ENCODE data around the gene PRKCE. TPM values are rescaled to one million over a fixed set of nuclear protein-coding genes. Genes with fewer than 3 reads are reported as not detected.

The PRKCE gene
- 8.5 to 11.6 TPM (median 9.2 TPM) in 5 replicates for total RNA-seq (2022; extraction: Qiagen RNA extraction; ENCODE audit: low read depth)

GRCh38 chr2:45651415-45652089 lies at the start of gene PRKCE:
PRKCE (plus strand) TSS chr2:45651675.

DNA sequence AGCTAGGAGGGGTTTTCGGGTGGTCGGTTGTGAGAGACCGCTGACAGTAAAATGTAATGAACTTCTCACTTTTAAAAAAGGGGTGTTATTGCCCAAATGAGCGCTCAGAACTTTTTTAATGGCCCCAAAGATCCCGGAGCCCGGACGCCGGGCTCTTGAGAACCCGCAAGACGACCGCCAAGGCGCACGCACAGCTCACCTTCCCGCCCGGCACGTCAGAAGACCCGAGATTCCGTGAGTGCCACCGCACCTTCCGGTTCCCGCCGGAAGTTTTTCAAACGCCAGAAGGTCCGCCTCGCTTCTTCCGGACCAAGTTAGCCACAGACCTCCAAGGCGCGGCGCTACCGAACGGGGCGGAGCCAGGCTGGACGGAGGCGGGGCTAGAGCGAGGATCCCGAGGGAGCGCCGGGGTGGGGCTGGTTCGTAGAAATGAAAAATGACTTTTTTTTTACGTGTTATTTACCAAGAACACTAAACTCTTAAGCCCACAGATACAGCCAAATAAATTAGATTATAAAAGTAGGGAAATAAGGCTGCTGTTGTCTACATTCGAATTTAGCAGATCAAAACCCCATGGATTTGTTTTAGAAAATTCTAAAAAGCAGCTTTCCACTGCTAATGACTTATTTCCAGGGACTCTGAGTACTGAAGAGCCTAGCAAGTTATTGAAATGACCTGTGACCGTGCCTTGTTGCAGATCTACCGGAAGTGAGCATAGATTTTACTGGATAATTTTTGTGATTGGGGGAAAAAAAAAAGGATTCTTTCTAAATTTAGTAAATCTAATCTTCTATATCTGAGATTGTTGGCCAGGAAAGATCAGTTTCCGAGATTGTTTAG lies 40.2 kb upstream of the PRKCE start, which contains the start of gene SRBD1:
Gene SRBD1, minus strand, starts transcription at position 248 of the 840 bp plus-strand sequence. CDS start 5,826 bp downstream, outside the sequence.

Other genes with a start within 250 kb of the PRKCE start
- 7.8 to 10.5 TPM (median 8.7 TPM) in 5 replicates for gene SRBD1, start 40.4 kb upstream of the PRKCE start, total RNA-seq (2022; extraction: Qiagen RNA extraction; ENCODE audit: low read depth)

Measured in A549 treated with CpdA at 1 μM for 4 hours (cell line).